ENCODE measurements around the gene IL1RAP.

IL1RAP gene

GRCh38 chr3:190556351-190556750, 42.5 kb downstream of the IL1RAP start:
- H2AFZ ChIP-seq (ENCODE audit: low read depth, low read length, severe bottlenecking) = no peak overlapping the region
- no peak overlapping the region for H3K4me3 ChIP-seq (ENCODE audit: insufficient read depth, low read length, poor library complexity, severe bottlenecking)
- H3K79me2 ChIP-seq (ENCODE audit: insufficient read depth, low read length) = no peaks in the 10 kb centered on the region
- TF ChIP-seq CTCF (IDR thresholded peaks at IDR 0.05; ENCODE audit: insufficient read depth, low read length, poor library complexity, severe bottlenecking) = no peak
- no peak for TF ChIP-seq EZH2phosphoT487 (conservative IDR thresholded peaks at IDR 0.05; ENCODE audit: low read length)
- no peaks in the 10 kb centered on the region for H3K27me3 ChIP-seq (ENCODE audit: low read length)
- H3K4me2 ChIP-seq (ENCODE audit: low read depth, low read length, poor library complexity, severe bottlenecking) = no peak overlapping the region
- H3K27ac ChIP-seq (ENCODE audit: low read depth, low read length) = no peak overlapping the region
- H3K36me3 ChIP-seq (ENCODE audit: low read length) = no peaks in the 10 kb centered on the region
- no peaks in the 10 kb centered on the region for H4K20me1 ChIP-seq (ENCODE audit: low read depth, low read length)
- H3K9me3 ChIP-seq (ENCODE audit: insufficient read depth, low read length) = no peaks in the 10 kb centered on the region
- H3F3A ChIP-seq (ENCODE audit: insufficient read depth) = no peaks in the 10 kb centered on the region
- no peaks in the 10 kb centered on the region for H3K9me2 ChIP-seq (replicated peaks; ENCODE audit: insufficient read depth, low read length)
- H3K9ac ChIP-seq (ENCODE audit: low read length) = no peak overlapping the region

GRCh38 chr3:190557296-190557695, 43.4 kb downstream of the IL1RAP start:
- Histone ChIP-seq H3K9me2 (replicated peaks; ENCODE audit: insufficient read depth, low read length) (no peaks in the 10 kb centered on the region), H3K4me3 (ENCODE audit: insufficient read depth, low read length, poor library complexity, severe bottlenecking) (no peak overlapping the region), H3K27ac (ENCODE audit: low read depth, low read length) (no peak overlapping the region), H3K9me3 (ENCODE audit: insufficient read depth, low read length) (no peaks in the 10 kb centered on the region), H3K9ac (ENCODE audit: low read length) (no peak overlapping the region), H3F3A (ENCODE audit: insufficient read depth) (no peaks in the 10 kb centered on the region), H3K36me3 (ENCODE audit: low read length) (no peaks in the 10 kb centered on the region), H2AFZ (ENCODE audit: low read depth, low read length, severe bottlenecking) (no peak overlapping the region), H3K27me3 (ENCODE audit: low read length) (no peaks in the 10 kb centered on the region), H3K4me2 (ENCODE audit: low read depth, low read length, poor library complexity, severe bottlenecking) (no peak overlapping the region), H3K79me2 (ENCODE audit: insufficient read depth, low read length) (no peaks in the 10 kb centered on the region), H4K20me1 (ENCODE audit: low read depth, low read length) (no peaks in the 10 kb centered on the region)
- TF ChIP-seq CTCF (IDR thresholded peaks at IDR 0.05; ENCODE audit: insufficient read depth, low read length, poor library complexity, severe bottlenecking) = no peak
- TF ChIP-seq EZH2phosphoT487 (conservative IDR thresholded peaks at IDR 0.05; ENCODE audit: low read length) = no peak

GRCh38 chr3:190558316-190558715, 44.4 kb downstream of the IL1RAP start:
- H3K9ac ChIP-seq (ENCODE audit: low read length) = no peak overlapping the region
- TF ChIP-seq CTCF (IDR thresholded peaks at IDR 0.05; ENCODE audit: insufficient read depth, low read length, poor library complexity, severe bottlenecking) (no peak), EZH2phosphoT487 (conservative IDR thresholded peaks at IDR 0.05; ENCODE audit: low read length) (no peak)
- no peaks in the 10 kb centered on the region for H4K20me1 ChIP-seq (ENCODE audit: low read depth, low read length)
- no peaks in the 10 kb centered on the region for H3K9me3 ChIP-seq (ENCODE audit: insufficient read depth, low read length)
- no peak overlapping the region for H3K4me2 ChIP-seq (ENCODE audit: low read depth, low read length, poor library complexity, severe bottlenecking)
- no peaks in the 10 kb centered on the region for H3K9me2 ChIP-seq (replicated peaks; ENCODE audit: insufficient read depth, low read length)
- H3F3A ChIP-seq (ENCODE audit: insufficient read depth) = no peaks in the 10 kb centered on the region
- H3K27ac ChIP-seq (ENCODE audit: low read depth, low read length) = no peak overlapping the region
- H3K36me3 ChIP-seq (ENCODE audit: low read length) = no peaks in the 10 kb centered on the region
- no peaks in the 10 kb centered on the region for H3K27me3 ChIP-seq (ENCODE audit: low read length)
- H2AFZ ChIP-seq (ENCODE audit: low read depth, low read length, severe bottlenecking) = no peak overlapping the region
- no peaks in the 10 kb centered on the region for H3K79me2 ChIP-seq (ENCODE audit: insufficient read depth, low read length)
- H3K4me3 ChIP-seq (ENCODE audit: insufficient read depth, low read length, poor library complexity, severe bottlenecking) = no peak overlapping the region
